GM18499 (cell line): Measurements from ENCODE around the gene EPB41L3.
"Not testable (repeated sequence)": the region's sequence is repeated elsewhere in the genome, so short reads cannot be mapped to it uniquely, and the experiment has no call there.

Experiments
- ATAC-seq: cut with Tn5 transposase; IDR thresholded peaks from one replicate; pipeline ENCODE4 v1.9.1; 2021; ENCODE audit warnings: moderate number of reproducible peaks; ENCODE audit not compliant: insufficient read depth, unreplicated experiment

Gene EPB41L3

GRCh38 chr18:5543773-5544389 lies at the start of gene EPB41L3:
Gene EPB41L3, minus strand, starts transcription at chr18:5543997. Its CDS starts 54,814 bp downstream, at chr18:5489183.
- ATAC-seq, result no peak

- ATAC-seq, result no peak
These were observed 44.7 kb upstream of the EPB41L3 start for GRCh38 chr18:5588529-5588928.

GRCh38 chr18:5585653-5586052 lies 41.9 kb upstream of the EPB41L3 start:
- no peak for ATAC-seq

DNA sequence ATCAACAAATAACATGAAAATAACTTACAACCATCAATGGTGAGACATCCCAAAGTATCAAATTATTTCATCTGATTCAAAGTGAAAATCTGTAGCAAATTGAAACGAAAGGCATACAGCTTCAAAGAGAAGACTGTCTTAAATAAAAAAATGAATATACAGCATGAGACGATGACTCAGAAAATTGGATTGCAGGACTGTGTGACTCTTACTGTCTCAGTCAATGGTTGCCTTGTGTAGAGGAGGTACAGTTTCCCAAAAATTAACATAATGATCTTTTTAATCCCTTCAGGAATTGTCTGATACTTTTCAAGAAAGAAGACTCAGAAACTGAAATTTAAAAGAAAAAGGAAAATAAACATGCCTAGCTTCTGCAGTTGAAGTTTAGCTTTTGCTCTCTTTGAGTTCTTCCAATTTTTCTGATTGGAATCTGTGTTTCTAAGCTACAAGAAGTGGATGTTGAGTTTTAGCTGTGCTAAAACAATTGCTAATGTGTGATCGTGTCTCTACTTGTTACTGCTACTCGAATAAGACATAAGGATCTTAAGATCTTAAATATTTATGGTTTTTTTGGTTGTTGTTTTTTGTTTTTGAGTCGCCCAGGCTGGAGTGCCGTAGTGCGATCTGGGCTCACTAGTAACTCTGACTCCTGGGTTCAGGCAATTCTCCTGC lies 41.1 kb upstream of the EPB41L3 start:
- ATAC-seq, result no peak

DNA sequence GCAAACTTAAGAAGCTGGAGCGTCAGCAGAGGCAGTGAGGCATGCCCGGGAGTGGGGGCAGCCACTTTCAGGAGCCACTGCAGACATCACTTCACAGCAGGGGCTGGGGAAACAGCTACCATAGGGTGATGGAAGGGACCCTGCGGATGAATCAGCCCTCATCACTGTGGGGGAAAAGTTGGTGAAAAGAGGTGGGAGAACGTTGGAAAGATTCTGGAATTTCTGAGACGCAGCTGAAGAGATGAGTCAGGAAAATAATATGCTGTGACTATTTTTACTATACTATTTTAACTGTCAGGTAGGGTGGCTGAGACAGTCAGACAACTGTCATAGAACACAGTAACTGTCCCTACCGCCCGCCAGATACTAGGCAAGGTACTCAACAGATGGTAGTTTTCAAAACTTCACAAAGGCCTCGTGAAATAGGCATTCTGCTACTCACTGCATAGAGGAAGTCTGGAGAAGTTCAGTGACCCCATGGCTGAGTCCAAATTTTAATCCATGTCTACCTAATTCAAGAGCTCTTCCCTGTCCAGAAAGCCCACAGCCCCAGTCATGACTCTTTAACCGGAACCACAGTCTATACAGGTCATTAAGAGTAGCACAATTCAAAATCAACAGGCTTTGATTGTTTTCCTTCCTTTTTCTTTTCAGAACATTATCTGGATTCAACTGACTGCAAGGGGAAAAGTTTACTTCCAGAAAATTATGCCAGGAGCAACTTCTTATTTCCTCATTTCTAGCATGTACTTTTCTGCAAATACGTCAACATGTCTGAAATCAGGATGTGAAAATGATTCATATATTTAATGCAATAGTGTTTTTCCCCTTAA lies 39.3 kb upstream of the EPB41L3 start:
- no peak for ATAC-seq

DNA sequence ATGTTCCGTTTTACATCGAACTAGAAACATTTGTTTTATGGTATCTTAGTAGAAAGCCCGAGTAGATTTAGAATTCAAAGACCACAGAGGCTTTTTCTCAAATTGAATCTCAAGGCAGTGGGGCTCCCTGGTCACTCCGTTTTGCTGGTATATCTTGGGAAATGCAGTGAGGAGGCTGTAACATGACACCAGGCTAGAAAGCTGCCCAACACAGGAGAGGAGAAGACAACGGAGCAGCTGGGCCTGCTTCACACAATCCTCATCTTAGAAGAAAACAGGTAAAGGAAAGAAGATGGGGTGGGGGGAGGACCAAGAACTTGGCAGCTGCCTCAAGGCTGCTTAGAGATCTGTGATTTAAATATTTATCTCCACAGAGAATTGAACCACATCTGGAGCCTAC lies 38.3 kb upstream of the EPB41L3 start:
- ATAC-seq, result no peak

GRCh38 chr18:5574843-5575242 lies 31.0 kb upstream of the EPB41L3 start:
- ATAC-seq, result no peak

- no peak for ATAC-seq
These were observed 27.9 kb upstream of the EPB41L3 start for GRCh38 chr18:5571666-5572065.

GRCh38 chr18:5570613-5571012 lies 26.8 kb upstream of the EPB41L3 start:
- not testable (repeated sequence) for ATAC-seq

GRCh38 chr18:5568416-5568815 lies 24.6 kb upstream of the EPB41L3 start:
- ATAC-seq, result no peak

DNA sequence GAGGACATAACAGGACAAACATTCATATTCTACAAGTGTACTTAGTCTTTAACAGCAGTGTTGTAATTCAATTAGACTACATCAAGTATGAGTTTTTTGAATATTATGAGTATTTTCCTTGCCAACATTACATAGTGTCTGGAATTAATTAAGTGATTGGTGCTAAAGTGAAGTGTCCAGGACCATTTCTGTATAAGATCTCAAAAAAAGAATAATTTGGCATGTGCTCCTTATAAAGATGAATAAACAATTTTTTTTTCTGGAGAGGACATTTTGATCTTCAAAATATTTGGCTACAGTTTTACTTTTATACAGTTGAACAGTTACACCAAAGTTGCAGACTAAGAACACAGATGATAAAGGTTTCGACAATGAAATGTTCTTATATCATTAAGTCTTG lies 15.1 kb upstream of the EPB41L3 start:
- no peak for ATAC-seq

GRCh38 chr18:5556310-5556974 lies 12.6 kb upstream of the EPB41L3 start:
- no peak for ATAC-seq

GRCh38 chr18:5554629-5555028 lies 10.8 kb upstream of the EPB41L3 start:
- ATAC-seq, result no peak

DNA sequence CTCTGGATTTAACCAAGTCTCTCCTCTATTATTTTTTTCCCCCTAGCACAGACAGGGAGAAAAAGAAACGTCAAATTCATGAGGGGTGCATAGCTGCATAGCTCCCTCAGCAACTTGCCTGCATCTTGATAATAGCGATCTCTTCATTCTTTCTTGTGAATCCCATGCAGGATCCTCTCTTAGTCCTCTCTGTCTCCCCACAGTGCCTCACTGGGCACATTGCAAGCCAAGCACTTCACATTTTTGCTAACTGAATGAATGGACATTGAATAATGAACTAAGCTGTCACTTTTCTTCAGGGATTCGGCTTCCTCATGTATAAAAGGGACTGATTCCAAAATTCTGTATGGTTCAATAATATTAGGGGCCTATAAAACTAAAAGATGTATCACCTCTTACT lies 2.9 kb upstream of the EPB41L3 start:
- no peak for ATAC-seq

GRCh38 chr18:5543036-5543680 lies 639 bp downstream of the EPB41L3 start:
- ATAC-seq, result no peak

DNA sequence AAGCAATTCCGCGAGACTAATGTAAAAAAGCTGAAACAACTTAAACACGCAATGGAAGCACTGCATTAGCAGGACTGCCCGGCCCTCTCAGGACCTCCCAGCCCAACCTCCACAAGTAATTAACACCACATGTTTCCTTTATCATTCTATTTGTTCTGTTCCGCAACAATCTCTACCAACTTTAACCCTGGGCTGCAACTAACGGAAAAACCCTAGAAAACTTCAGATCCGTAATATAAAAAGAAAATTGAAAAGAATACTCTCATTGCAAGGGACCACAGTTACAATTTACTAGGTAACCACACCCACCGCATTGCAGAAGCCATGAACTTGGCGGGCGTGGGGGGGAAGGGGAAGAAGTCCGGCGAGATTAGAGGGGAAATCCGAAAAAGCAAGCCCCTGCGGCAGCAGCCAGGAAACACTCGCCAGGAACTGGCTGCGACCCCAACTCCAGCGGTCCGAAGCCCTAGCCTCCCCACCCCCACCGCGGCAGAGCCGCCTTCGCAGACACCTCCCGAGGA lies 1.2 kb downstream of the EPB41L3 start:
- ATAC-seq, result no peak

GRCh38 chr18:5541644-5542043 lies 2.2 kb downstream of the EPB41L3 start:
- no peak for ATAC-seq

- no peak for ATAC-seq
These were observed 4.4 kb downstream of the EPB41L3 start for GRCh38 chr18:5539391-5539790.

DNA sequence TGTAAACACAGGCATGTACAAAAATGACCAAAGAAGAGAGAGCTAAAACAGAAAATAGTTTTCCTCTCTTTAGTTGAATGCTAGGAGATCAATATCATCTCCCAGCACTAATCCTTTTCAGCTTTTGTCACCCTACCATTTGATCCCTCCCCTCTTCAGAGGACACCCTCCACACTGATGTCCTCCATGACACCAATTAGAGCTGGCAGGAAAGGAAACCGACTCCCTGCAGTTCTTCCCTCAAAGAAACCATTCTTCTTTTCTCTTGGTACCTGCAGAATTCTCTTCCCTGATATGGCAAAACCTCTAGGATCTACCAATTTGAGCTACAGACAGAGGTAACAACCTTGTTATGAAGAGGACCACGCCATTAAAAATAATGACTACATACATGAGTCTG lies 5.3 kb downstream of the EPB41L3 start:
- ATAC-seq, result no peak

DNA sequence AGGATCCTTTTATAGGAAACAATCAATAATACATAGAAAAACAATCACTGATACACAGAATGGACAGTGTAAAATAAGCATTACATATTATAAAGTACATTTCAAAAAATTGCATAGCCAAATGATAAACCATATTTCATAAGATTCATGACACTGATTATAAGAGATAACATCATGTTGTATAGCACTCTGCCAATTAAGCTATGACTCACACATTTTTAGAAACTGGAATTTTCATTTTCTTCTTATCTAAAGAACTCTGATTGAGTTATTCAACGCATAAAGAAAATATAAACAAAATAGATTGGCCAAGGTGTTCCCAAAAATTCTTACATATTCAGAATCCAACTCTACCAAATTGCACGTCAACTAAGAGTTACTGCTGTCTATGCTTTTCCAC lies 5.9 kb downstream of the EPB41L3 start:
- ATAC-seq, result no peak
